VCaP (cell line): Measurements from ENCODE around the gene SLC39A13.

Experiments used
- H3K27ac ChIP-seq: fragments of 450-650 bp; 2 replicates; pipeline ENCODE4 v1.5.1; 2017
- CTCF ChIP-seq: fragments of 450-650 bp; conservative IDR thresholded peaks from 2 replicates; pipeline ENCODE4 v1.5.1; 2017; ENCODE audit warnings: mild to moderate bottlenecking, moderate library complexity

The SLC39A13 gene

GRCh38 chr11:47426062-47426956, 17.9 kb downstream of the SLC39A13 start, which contains the start of gene PSMC3:
Gene PSMC3 (minus strand): TSS chr11:47426439. CDS start chr11:47426279, 160 bp downstream.
- no peak for TF ChIP-seq CTCF
- H3K27ac ChIP-seq: peak within 1 kb of the TSS; percentile 91

- no peak overlapping the region for H3K27ac ChIP-seq
- TF ChIP-seq CTCF: no peak
Measured at GRCh38 chr11:47430524-47430923, 22.1 kb downstream of the SLC39A13 start.

- TF ChIP-seq CTCF: no peak
- no peak overlapping the region for H3K27ac ChIP-seq
Measured at GRCh38 chr11:47431356-47432083, 23.1 kb downstream of the SLC39A13 start.

GRCh38 chr11:47433157-47433556, 24.8 kb downstream of the SLC39A13 start:
- H3K27ac ChIP-seq: no peak overlapping the region
- no peak for TF ChIP-seq CTCF

GRCh38 chr11:47434011-47434786, 25.8 kb downstream of the SLC39A13 start:
- TF ChIP-seq CTCF: no peak
- 0 out of 2 replicates have a peak overlapping the region, but pooled peaks have one; percentile 14 for H3K27ac ChIP-seq

- TF ChIP-seq CTCF: no peak
- H3K27ac ChIP-seq: no peak overlapping the region
Measured at GRCh38 chr11:47435687-47436086, 27.3 kb downstream of the SLC39A13 start.

GRCh38 chr11:47436726-47437125, 28.3 kb downstream of the SLC39A13 start:
- no peak overlapping the region for H3K27ac ChIP-seq
- TF ChIP-seq CTCF: no peak
